ENCODE data around the gene POGK. TPM values are rescaled to one million over a fixed set of nuclear protein-coding genes. Genes with fewer than 3 reads are reported as not detected.

POGK gene
- polyA plus RNA-seq, 1 donor from 2014 or later = 39.3 TPM

DNA sequence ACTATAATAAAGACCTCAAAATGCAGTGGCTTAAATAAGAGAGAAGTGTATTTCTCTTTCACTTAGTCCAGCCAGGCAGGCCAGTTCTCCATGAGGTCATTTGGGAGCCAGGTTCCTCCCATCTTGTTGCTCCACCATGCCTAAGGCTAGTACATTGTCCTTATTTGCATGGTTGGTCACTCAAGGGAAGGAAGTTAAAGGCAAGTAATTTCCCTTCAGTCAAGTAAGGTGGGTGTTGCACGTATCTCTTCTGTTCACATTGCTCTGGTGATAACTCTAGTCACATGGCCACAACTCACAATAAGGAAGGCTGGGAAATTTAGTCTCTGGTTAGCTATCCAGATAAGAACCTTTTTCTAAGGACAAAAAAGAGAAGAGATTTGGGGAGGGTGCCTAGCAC is 64.0 kb downstream of the POGK start:
- Histone ChIP-seq H3F3A (ENCODE audit: insufficient read depth, low read length, poor library complexity, severe bottlenecking) (no peaks in the 10 kb centered on the region), H3K36me3 (ENCODE audit: insufficient read depth, low read length) (no peaks in the 10 kb centered on the region), H3K9ac (ENCODE audit: low read length) (no peak overlapping the region), H3K9me3 (ENCODE audit: low read length) (no peaks in the 10 kb centered on the region), H2AFZ (ENCODE audit: low read depth, low read length) (no peak overlapping the region), H3K27me3 (ENCODE audit: insufficient read depth, low read depth, low read length) (no peaks in the 10 kb centered on the region), H3K79me2 (replicated peaks; ENCODE audit: insufficient read depth, low read length) (no peaks in the 10 kb centered on the region), H3K4me2 (ENCODE audit: low read length) (no peak overlapping the region), H3K9me2 (ENCODE audit: insufficient read depth, low read length) (no peaks in the 10 kb centered on the region), H4K20me1 (ENCODE audit: insufficient read depth) (no peaks in the 10 kb centered on the region), H3K27ac (ENCODE audit: low read length) (no peak overlapping the region), H3K4me3 (ENCODE audit: low read length) (no peak overlapping the region)
- TF ChIP-seq, protein P1, sequence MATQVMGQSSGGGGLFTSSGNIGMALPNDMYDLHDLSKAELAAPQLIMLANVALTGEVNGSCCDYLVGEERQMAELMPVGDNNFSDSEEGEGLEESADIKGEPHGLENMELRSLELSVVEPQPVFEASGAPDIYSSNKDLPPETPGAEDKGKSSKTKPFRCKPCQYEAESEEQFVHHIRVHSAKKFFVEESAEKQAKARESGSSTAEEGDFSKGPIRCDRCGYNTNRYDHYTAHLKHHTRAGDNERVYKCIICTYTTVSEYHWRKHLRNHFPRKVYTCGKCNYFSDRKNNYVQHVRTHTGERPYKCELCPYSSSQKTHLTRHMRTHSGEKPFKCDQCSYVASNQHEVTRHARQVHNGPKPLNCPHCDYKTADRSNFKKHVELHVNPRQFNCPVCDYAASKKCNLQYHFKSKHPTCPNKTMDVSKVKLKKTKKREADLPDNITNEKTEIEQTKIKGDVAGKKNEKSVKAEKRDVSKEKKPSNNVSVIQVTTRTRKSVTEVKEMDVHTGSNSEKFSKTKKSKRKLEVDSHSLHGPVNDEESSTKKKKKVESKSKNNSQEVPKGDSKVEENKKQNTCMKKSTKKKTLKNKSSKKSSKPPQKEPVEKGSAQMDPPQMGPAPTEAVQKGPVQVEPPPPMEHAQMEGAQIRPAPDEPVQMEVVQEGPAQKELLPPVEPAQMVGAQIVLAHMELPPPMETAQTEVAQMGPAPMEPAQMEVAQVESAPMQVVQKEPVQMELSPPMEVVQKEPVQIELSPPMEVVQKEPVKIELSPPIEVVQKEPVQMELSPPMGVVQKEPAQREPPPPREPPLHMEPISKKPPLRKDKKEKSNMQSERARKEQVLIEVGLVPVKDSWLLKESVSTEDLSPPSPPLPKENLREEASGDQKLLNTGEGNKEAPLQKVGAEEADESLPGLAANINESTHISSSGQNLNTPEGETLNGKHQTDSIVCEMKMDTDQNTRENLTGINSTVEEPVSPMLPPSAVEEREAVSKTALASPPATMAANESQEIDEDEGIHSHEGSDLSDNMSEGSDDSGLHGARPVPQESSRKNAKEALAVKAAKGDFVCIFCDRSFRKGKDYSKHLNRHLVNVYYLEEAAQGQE (IDR thresholded peaks at IDR 0.05; ENCODE audit: borderline replicate concordance) = no peak
- no peak for TF ChIP-seq TAF1 (IDR thresholded peaks at IDR 0.05; ENCODE audit: low read depth)
- no peak for TF ChIP-seq EZH2 (IDR thresholded peaks at IDR 0.05; ENCODE audit: borderline replicate concordance, insufficient read depth, low read length, poor library complexity, severe bottlenecking)
- no peak for TF ChIP-seq RAD21 (conservative IDR thresholded peaks at IDR 0.05)
- TF ChIP-seq MXI1 (conservative IDR thresholded peaks at IDR 0.05; ENCODE audit: poor library complexity, severe bottlenecking) = no peak
- TF ChIP-seq, protein P2, sequence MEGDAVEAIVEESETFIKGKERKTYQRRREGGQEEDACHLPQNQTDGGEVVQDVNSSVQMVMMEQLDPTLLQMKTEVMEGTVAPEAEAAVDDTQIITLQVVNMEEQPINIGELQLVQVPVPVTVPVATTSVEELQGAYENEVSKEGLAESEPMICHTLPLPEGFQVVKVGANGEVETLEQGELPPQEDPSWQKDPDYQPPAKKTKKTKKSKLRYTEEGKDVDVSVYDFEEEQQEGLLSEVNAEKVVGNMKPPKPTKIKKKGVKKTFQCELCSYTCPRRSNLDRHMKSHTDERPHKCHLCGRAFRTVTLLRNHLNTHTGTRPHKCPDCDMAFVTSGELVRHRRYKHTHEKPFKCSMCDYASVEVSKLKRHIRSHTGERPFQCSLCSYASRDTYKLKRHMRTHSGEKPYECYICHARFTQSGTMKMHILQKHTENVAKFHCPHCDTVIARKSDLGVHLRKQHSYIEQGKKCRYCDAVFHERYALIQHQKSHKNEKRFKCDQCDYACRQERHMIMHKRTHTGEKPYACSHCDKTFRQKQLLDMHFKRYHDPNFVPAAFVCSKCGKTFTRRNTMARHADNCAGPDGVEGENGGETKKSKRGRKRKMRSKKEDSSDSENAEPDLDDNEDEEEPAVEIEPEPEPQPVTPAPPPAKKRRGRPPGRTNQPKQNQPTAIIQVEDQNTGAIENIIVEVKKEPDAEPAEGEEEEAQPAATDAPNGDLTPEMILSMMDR (IDR thresholded peaks at IDR 0.05; ENCODE audit: poor library complexity, severe bottlenecking) = no peak
- TF ChIP-seq SMC3 (conservative IDR thresholded peaks at IDR 0.05; ENCODE audit: poor library complexity) = no peak
- TF ChIP-seq POLR2AphosphoS5 (IDR thresholded peaks at IDR 0.05) = no peak
- no peak for TF ChIP-seq EP300 (conservative IDR thresholded peaks at IDR 0.05; ENCODE audit: poor library complexity, severe bottlenecking)

DNA sequence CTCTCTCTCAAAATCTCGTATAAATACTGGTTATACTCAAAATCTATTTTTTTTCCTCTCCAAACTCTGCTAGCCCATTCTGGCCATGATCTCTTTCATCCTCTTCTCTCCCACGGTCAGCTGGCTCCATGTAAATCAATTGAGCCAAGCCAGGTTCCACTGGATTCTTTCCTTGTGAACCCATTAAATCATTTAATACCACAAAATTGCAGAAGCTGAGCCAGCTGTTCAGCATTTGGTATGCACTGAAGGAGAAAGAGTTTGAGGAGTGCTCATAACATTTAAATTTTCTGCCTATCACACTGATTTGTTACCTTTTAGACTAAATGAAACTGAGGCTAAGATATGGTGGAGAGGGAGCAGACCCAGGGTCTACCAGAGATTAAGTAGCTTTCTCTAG is 65.9 kb downstream of the POGK start:
- no peak for TF ChIP-seq TAF1 (IDR thresholded peaks at IDR 0.05; ENCODE audit: low read depth)
- no peak for TF ChIP-seq EP300 (conservative IDR thresholded peaks at IDR 0.05; ENCODE audit: poor library complexity, severe bottlenecking)
- no peak for TF ChIP-seq MXI1 (conservative IDR thresholded peaks at IDR 0.05; ENCODE audit: poor library complexity, severe bottlenecking)
- TF ChIP-seq, protein P2 (IDR thresholded peaks at IDR 0.05; ENCODE audit: poor library complexity, severe bottlenecking) = no peak
- TF ChIP-seq, protein P1 (IDR thresholded peaks at IDR 0.05; ENCODE audit: borderline replicate concordance) = no peak
- no peak for TF ChIP-seq EZH2 (IDR thresholded peaks at IDR 0.05; ENCODE audit: borderline replicate concordance, insufficient read depth, low read length, poor library complexity, severe bottlenecking)
- no peak for TF ChIP-seq POLR2AphosphoS5 (IDR thresholded peaks at IDR 0.05)
- no peak for TF ChIP-seq RAD21 (conservative IDR thresholded peaks at IDR 0.05)
- no peak for TF ChIP-seq SMC3 (conservative IDR thresholded peaks at IDR 0.05; ENCODE audit: poor library complexity)
- no peaks in the 10 kb centered on the region for H3K9me3 ChIP-seq (ENCODE audit: low read length)
- H3K27me3 ChIP-seq (ENCODE audit: insufficient read depth, low read depth, low read length) = no peaks in the 10 kb centered on the region
- no peaks in the 10 kb centered on the region for H3F3A ChIP-seq (ENCODE audit: insufficient read depth, low read length, poor library complexity, severe bottlenecking)
- no peak overlapping the region for H3K4me3 ChIP-seq (ENCODE audit: low read length)
- no peaks in the 10 kb centered on the region for H3K79me2 ChIP-seq (replicated peaks; ENCODE audit: insufficient read depth, low read length)
- H3K36me3 ChIP-seq (ENCODE audit: insufficient read depth, low read length) = no peaks in the 10 kb centered on the region
- H3K27ac ChIP-seq (ENCODE audit: low read length) = no peak overlapping the region
- H3K9me2 ChIP-seq (ENCODE audit: insufficient read depth, low read length) = no peaks in the 10 kb centered on the region
- no peak overlapping the region for H2AFZ ChIP-seq (ENCODE audit: low read depth, low read length)
- H4K20me1 ChIP-seq (ENCODE audit: insufficient read depth) = no peaks in the 10 kb centered on the region
- H3K4me2 ChIP-seq (ENCODE audit: low read length) = no peak overlapping the region
- no peak overlapping the region for H3K9ac ChIP-seq (ENCODE audit: low read length)
